DMS153 (cell line): ENCODE results near the gene LAMB1.

Experiments used
- DNase-seq: peaks from one replicate; lab custom pipeline; 2025; lab: John Stamatoyannopoulos, UW

LAMB1 gene

GRCh38 chr7:107877731-107878382, 125.1 kb downstream of the LAMB1 start:
- no peak for DNase-seq

GRCh38 chr7:107876916-107877315, 126.0 kb downstream of the LAMB1 start:
- no peak for DNase-seq

- DNase-seq, result peak; percentile 13
Observed at GRCh38 chr7:107874605-107875446, 128.1 kb downstream of the LAMB1 start.

GRCh38 chr7:107874111-107874510, 128.8 kb downstream of the LAMB1 start:
- DNase-seq, result no peak
